CD4-positive, alpha-beta memory T cell (primary cell): ENCODE measurements around the gene MTUS2. TPM values are rescaled to one million over a fixed set of nuclear protein-coding genes. Genes with fewer than 3 reads are reported as not detected.
"Not testable (repeated sequence)": the region's sequence is repeated elsewhere in the genome, so short reads cannot be mapped to it uniquely, and the experiment has no call there.

Experiments
- CTCF ChIA-PET: fragments of 350-600 bp; sonication (Branson Sonifier 250); formaldehyde crosslinking; loops from one replicate; lab custom pipeline; 2021; ENCODE audit warnings: inconsistent platforms; ENCODE audit not compliant: partially characterized antibody; lab: Charles Lee
- POLR2A ChIA-PET: fragments of 350-600 bp; sonication (Branson Sonifier 250); formaldehyde crosslinking; loops from one replicate; lab custom pipeline; 2021; ENCODE audit not compliant: partially characterized antibody; lab: Charles Lee
- DNase-seq, 5 donors: peaks; one replicate each; pipeline versions ENCODE4 v3.0.0 to v3.0.0-alpha.2; 2020 to 2022; ENCODE audit warnings: mixed read lengths in 1 of 5
- H3K27ac ChIP-seq: one replicate; pipeline ENCODE4 v1.7.0; 2013; ENCODE audit warnings: low read depth, low read length
- H3K27me3 ChIP-seq: 2 replicates; pipeline ENCODE4 v1.7.0; 2013; ENCODE audit warnings: mild to moderate bottlenecking, low read length, moderate library complexity; ENCODE audit not compliant: insufficient read depth
- H3K36me3 ChIP-seq: 2 replicates; pipeline ENCODE4 v1.7.0; 2013; ENCODE audit warnings: mild to moderate bottlenecking, low read length, moderate library complexity; ENCODE audit not compliant: insufficient read depth
- H3K4me1 ChIP-seq: 2 replicates; pipeline ENCODE4 v1.7.0; 2013; ENCODE audit warnings: mild to moderate bottlenecking, low read length, moderate library complexity; ENCODE audit not compliant: insufficient read depth
- H3K4me3 ChIP-seq, 2 donors: one replicate each; pipeline ENCODE4 v1.7.0; 2013; ENCODE audit warnings: low read length in 2 of 2, mild to moderate bottlenecking in 1 of 2
- H3K9me3 ChIP-seq, 2 donors: one replicate each; pipeline ENCODE4 v1.7.0; 2013; ENCODE audit warnings: low read length in 2 of 2, control low read depth in 1 of 2; ENCODE audit not compliant: control insufficient read depth in 1 of 2
- H3K27ac Mint-ChIP-seq, 7 donors: one replicate each; pipeline ENCODE4 v1.8.0; 2020 to 2021; ENCODE audit warnings: mixed read lengths in 7 of 7, mild to moderate bottlenecking in 6 of 7, inconsistent platforms in 3 of 7, moderate library complexity in 3 of 7
- H3K27me3 Mint-ChIP-seq, 2 donors: one replicate each; pipeline ENCODE4 v1.8.0; 2020 to 2021; ENCODE audit warnings: mixed read lengths in 2 of 2
- H3K36me3 Mint-ChIP-seq, 2 donors: one replicate each; pipeline ENCODE4 v1.8.0; 2020 to 2021; ENCODE audit warnings: mixed read lengths in 2 of 2, inconsistent platforms in 1 of 2, mild to moderate bottlenecking in 1 of 2
- H3K4me1 Mint-ChIP-seq, 4 donors: one replicate each; pipeline ENCODE4 v1.8.0; 2020 to 2021; ENCODE audit warnings: mixed read lengths in 4 of 4, mild to moderate bottlenecking in 1 of 4
- H3K4me3 Mint-ChIP-seq, 8 donors: one replicate each; pipeline ENCODE4 v1.8.0; 2020 to 2021; ENCODE audit warnings: mixed read lengths in 8 of 8, mild to moderate bottlenecking in 7 of 8, moderate library complexity in 6 of 8, inconsistent platforms in 3 of 8
- H3K9me3 Mint-ChIP-seq, 8 donors: one replicate each; pipeline ENCODE4 v1.8.0; 2020 to 2021; ENCODE audit warnings: mixed read lengths in 8 of 8, mild to moderate bottlenecking in 5 of 8, inconsistent platforms in 3 of 8, moderate library complexity in 1 of 8
- intact Hi-C: fragments of 100-400 bp; cut with micrococcal nuclease; formaldehyde crosslinking; loops from one replicate; pipeline ENCODE4 v1.15.1; 2023
- polyA plus RNA-seq, 2 donors: library from polyadenylated mRNA; unstranded; fragments of 300-500 nt; fragmentation: Illumina TruSeq; gene quantifications; one replicate each; pipeline ENCODE4 v1.2.3, GENCODE V29; 2021
- total RNA-seq, 2 experiments: library from RNA; stranded (reverse); gene quantifications; one replicate each; pipeline ENCODE4 v1.2.3, GENCODE V29; 2021

The MTUS2 gene
- total and polyA plus RNA-seq, 4 experiments from 2014 or later: 0.12 to 1.1 (median 0.60) TPM

GRCh38 chr13:29185926-29186325 is 365.8 kb downstream of the MTUS2 start:
- intact Hi-C loops: no loop called here
- Histone ChIP-seq H3K36me3 (no peaks in the 10 kb centered on the region), H3K27me3 (no peaks in the 10 kb centered on the region), H3K27ac (no peak overlapping the region), H3K4me1 (no peaks in the 10 kb centered on the region), H3K4me3 (no peak overlapping the region), H3K9me3 (peaks cover 0 to 4% of the 10 kb centered on the region in 2 donors)
- CTCF ChIA-PET: no interaction called here
- peaks cover 0 to 5% (median 4%) of the 10 kb centered on the region in 4 donors for H3K4me1 Mint-ChIP-seq
- no peaks in the 10 kb centered on the region for H3K27me3 Mint-ChIP-seq
- DNase-seq: no peak
- H3K4me3 Mint-ChIP-seq: no peak overlapping the region
- POLR2A ChIA-PET: no interaction called here
- H3K36me3 Mint-ChIP-seq: peaks cover 3 to 9% of the 10 kb centered on the region in 2 donors
- no peak overlapping the region for H3K27ac Mint-ChIP-seq
- peaks cover 0 to 44% (median 30%) of the 10 kb centered on the region in 8 donors for H3K9me3 Mint-ChIP-seq

GRCh38 chr13:29187584-29187983 is 367.4 kb downstream of the MTUS2 start:
- peaks cover 0 to 5% (median 4%) of the 10 kb centered on the region in 4 donors for H3K4me1 Mint-ChIP-seq
- no peak overlapping the region for H3K27ac ChIP-seq
- CTCF ChIA-PET: no interaction called here
- H3K9me3 ChIP-seq: peaks cover 0 to 4% of the 10 kb centered on the region in 2 donors
- intact Hi-C loops: no loop called here
- H3K4me3 Mint-ChIP-seq: peak overlapping the region in 2 of 8 donors; percentile 4 to 12
- no peak for DNase-seq
- POLR2A ChIA-PET: no interaction called here
- no peaks in the 10 kb centered on the region for H3K27me3 Mint-ChIP-seq
- H3K36me3 ChIP-seq: no peaks in the 10 kb centered on the region
- no peaks in the 10 kb centered on the region for H3K4me1 ChIP-seq
- H3K4me3 ChIP-seq: no peak overlapping the region
- H3K36me3 Mint-ChIP-seq: peaks cover 3 to 9% of the 10 kb centered on the region in 2 donors
- H3K27ac Mint-ChIP-seq: peak overlapping the region in 1 of 7 donors; percentile 4
- H3K27me3 ChIP-seq: no peaks in the 10 kb centered on the region
- H3K9me3 Mint-ChIP-seq: peaks cover 0 to 41% (median 29%) of the 10 kb centered on the region in 8 donors

GRCh38 chr13:29190298-29190697 is 370.2 kb downstream of the MTUS2 start:
- ChIA-PET CTCF (no interaction called here), POLR2A (no interaction called here)
- no peaks in the 10 kb centered on the region for H3K27me3 Mint-ChIP-seq
- H3K27ac ChIP-seq: no peak overlapping the region
- H3K9me3 Mint-ChIP-seq: peaks cover 4 to 27% (median 19%) of the 10 kb centered on the region in 8 donors
- no peaks in the 10 kb centered on the region for H3K27me3 ChIP-seq
- H3K4me3 Mint-ChIP-seq: no peak overlapping the region
- DNase-seq: no peak
- H3K36me3 ChIP-seq: no peaks in the 10 kb centered on the region
- no peaks in the 10 kb centered on the region for H3K4me1 ChIP-seq
- intact Hi-C loops: no loop called here
- no peak overlapping the region for H3K27ac Mint-ChIP-seq
- peaks cover under 1 to 2% of the 10 kb centered on the region in 2 donors for H3K36me3 Mint-ChIP-seq
- H3K4me1 Mint-ChIP-seq: peaks cover 0 to 5% (median 4%) of the 10 kb centered on the region in 4 donors
- no peaks in the 10 kb centered on the region for H3K9me3 ChIP-seq
- H3K4me3 ChIP-seq: no peak overlapping the region

- H3K4me1 Mint-ChIP-seq: no peaks in the 10 kb centered on the region
These were observed 372.9 kb downstream of the MTUS2 start for GRCh38 chr13:29193083-29193482.

GRCh38 chr13:29195456-29195855 is 375.3 kb downstream of the MTUS2 start:
- H3K27me3 ChIP-seq: no peaks in the 10 kb centered on the region
- DNase-seq: no peak
- Mint-ChIP-seq H3K4me1 (no peaks in the 10 kb centered on the region), H3K27ac (no peak overlapping the region), H3K4me3 (no peak overlapping the region), H3K9me3 (peaks cover 6 to 33% (median 21%) of the 10 kb centered on the region in 8 donors), H3K27me3 (no peaks in the 10 kb centered on the region), H3K36me3 (peaks cover 0 to 4% of the 10 kb centered on the region in 2 donors)
- ChIA-PET CTCF (no interaction called here), POLR2A (no interaction called here)
- H3K4me1 ChIP-seq: no peaks in the 10 kb centered on the region
- intact Hi-C loops: no loop called here
- no peak overlapping the region for H3K4me3 ChIP-seq
- no peak overlapping the region for H3K27ac ChIP-seq
- H3K36me3 ChIP-seq: no peaks in the 10 kb centered on the region
- H3K9me3 ChIP-seq: no peaks in the 10 kb centered on the region

More at GRCh38 chr13:29193083-29193482, 372.9 kb downstream of the MTUS2 start:
- Histone ChIP-seq H3K36me3 (no peaks in the 10 kb centered on the region), H3K9me3 (no peaks in the 10 kb centered on the region), H3K4me3 (no peak overlapping the region), H3K27ac (no peak overlapping the region), H3K4me1 (no peaks in the 10 kb centered on the region), H3K27me3 (no peaks in the 10 kb centered on the region)
- ChIA-PET CTCF (no interaction called here), POLR2A (no interaction called here)
- DNase-seq: no peak
- Mint-ChIP-seq H3K36me3 (peaks cover 2 to 4% of the 10 kb centered on the region in 2 donors), H3K4me3 (no peak overlapping the region), H3K9me3 (peaks cover 6 to 24% (median 16%) of the 10 kb centered on the region in 8 donors), H3K27ac (no peak overlapping the region), H3K27me3 (no peaks in the 10 kb centered on the region)
- intact Hi-C loops: no loop called here

- peak overlapping the region in 1 of 7 donors; percentile 35 for H3K27ac Mint-ChIP-seq
- H3K27me3 Mint-ChIP-seq: no peaks in the 10 kb centered on the region
- ChIA-PET POLR2A (no interaction called here), CTCF (no interaction called here)
- Histone ChIP-seq H3K4me3 (no peak overlapping the region), H3K36me3 (no peaks in the 10 kb centered on the region), H3K27ac (no peak overlapping the region), H3K27me3 (no peaks in the 10 kb centered on the region), H3K9me3 (no peaks in the 10 kb centered on the region), H3K4me1 (no peaks in the 10 kb centered on the region)
- no peaks in the 10 kb centered on the region for H3K4me1 Mint-ChIP-seq
- H3K36me3 Mint-ChIP-seq: peaks cover 2 to 4% of the 10 kb centered on the region in 2 donors
- no peak overlapping the region for H3K4me3 Mint-ChIP-seq
- H3K9me3 Mint-ChIP-seq: peaks cover 6 to 36% (median 21%) of the 10 kb centered on the region in 8 donors
- no peak for DNase-seq
- intact Hi-C loops: no loop called here
These were observed 376.4 kb downstream of the MTUS2 start for GRCh38 chr13:29196409-29197074.

GRCh38 chr13:29202753-29203152 is 382.6 kb downstream of the MTUS2 start:
- H3K4me3 Mint-ChIP-seq, H3K27me3 Mint-ChIP-seq, DNase-seq, intact Hi-C loops, H3K4me1 Mint-ChIP-seq, POLR2A ChIA-PET, CTCF ChIA-PET, H3K4me3 ChIP-seq, H3K27ac ChIP-seq, H3K9me3 ChIP-seq, H3K4me1 ChIP-seq, H3K36me3 ChIP-seq, H3K36me3 Mint-ChIP-seq, H3K27me3 ChIP-seq, H3K27ac Mint-ChIP-seq: not testable (repeated sequence)
- H3K9me3 Mint-ChIP-seq: peaks cover 3 to 22% (median 14%) of the 10 kb centered on the region in 8 donors
